Sigmoid colon (tissue), 7 donors: ENCODE data around the gene METRNL. TPM values are rescaled to one million over a fixed set of nuclear protein-coding genes. Genes with fewer than 3 reads are reported as not detected.

ENCODE experiments used
- DNase-seq: peaks from one replicate; pipeline ENCODE4 v3.0.0-alpha.2; 2019
- H3K27ac ChIP-seq, 4 donors: fragments of 200-600 bp; sonication (generic); one replicate each; pipeline ENCODE4 v1.5.1; 2016 to 2019; ENCODE audit warnings: mild to moderate bottlenecking in 1 of 4
- H3K27me3 ChIP-seq, 3 donors: fragments of 200-600 bp; sonication (generic); one replicate each; pipeline ENCODE4 v1.5.1; 2019; ENCODE audit warnings: mild to moderate bottlenecking in 1 of 3
- H3K36me3 ChIP-seq, 4 donors: fragments of 200-600 bp; sonication (generic); one replicate each; pipeline ENCODE4 v1.5.1; 2016 to 2019
- H3K4me1 ChIP-seq, 4 donors: fragments of 200-600 bp; sonication (generic); one replicate each; pipeline ENCODE4 v1.5.1; 2017 to 2019
- H3K4me3 ChIP-seq, 4 donors: fragments of 200-600 bp; sonication (generic); one replicate each; pipeline ENCODE4 v1.5.1; 2017 to 2019; ENCODE audit warnings: mild to moderate bottlenecking in 2 of 4, moderate library complexity in 1 of 4
- H3K9me3 ChIP-seq, 4 donors: fragments of 200-600 bp in 3 of 4; sonication (generic) in 3 of 4; one replicate each; pipeline versions ENCODE4 v1.5.1 to v1.6.1; 2013 to 2019
- EP300 ChIP-seq, 4 donors: sonication (generic); formaldehyde crosslinking; IDR thresholded peaks; one replicate each; pipeline ENCODE4 v1.6.1; 2017; ENCODE audit warnings: antibody characterized with exemption in 4 of 4
- POLR2A ChIP-seq, 2 donors: fragments of 450-650 bp; IDR thresholded peaks; one replicate each; pipeline ENCODE4 v1.6.1; 2016; ENCODE audit warnings: antibody characterized with exemption in 2 of 2, mild to moderate bottlenecking in 2 of 2, moderate library complexity in 2 of 2
- POLR2AphosphoS5 ChIP-seq, 4 donors: sonication (generic); formaldehyde crosslinking; IDR thresholded peaks; one replicate each; pipeline ENCODE4 v1.6.1; 2017; ENCODE audit warnings: antibody characterized with exemption in 4 of 4
- WGBS, 2 donors: extraction: QIAGEN DNeasy Blood & Tissue Kit; methylation state at CpG; one replicate each; pipeline ENCODE4 v1.1.7; 2013; 5-methylcytosine and 5-hydroxymethylcytosine counted together
- intact Hi-C: fragments of 100-400 bp; cut with DNase I; formaldehyde crosslinking; loops from one replicate; pipeline ENCODE4 v1.15.1; 2023
- polyA plus RNA-seq, 3 donors: library from polyadenylated mRNA; stranded (reverse); fragments of 200-250 nt; gene quantifications; one replicate each; pipeline ENCODE4 v1.2.3, GENCODE V29; 2013
- total RNA-seq, 4 donors: library from RNA; depleted of rRNA; stranded (reverse); fragments of >200 nt; gene quantifications; one replicate each; pipeline ENCODE4 v1.1.0, GENCODE V29; 2016
- TF ChIP-seq, protein P1 (sequence below), 4 experiments: fragments of 450-650 bp in 3 of 4; fragments of 200-600 bp in 1 of 4; IDR thresholded peaks; one replicate each; pipeline ENCODE4 v1.5.1; 2016 to 2019; ENCODE audit warnings: antibody characterized with exemption in 4 of 4, mild to moderate bottlenecking in 3 of 4, moderate library complexity in 2 of 4
- donor health status: healthy with polysubstance abuse.
- donor health status: Bipolar disorder and iron deficiency.
- donor health status: healthy.

METRNL gene
- total and polyA plus RNA-seq, 7 donors: 26.8 to 116 (median 53.6) TPM

- 79 to 83% methylated on average over 35 of the region's 35 CpGs for WGBS, 2 donors
- intact Hi-C loops: no loop called here
- no peak for DNase-seq
- H3K27ac ChIP-seq: no peak overlapping the region
- H3K9me3 ChIP-seq: no peaks in the 10 kb centered on the region
- no peaks in the 10 kb centered on the region for H3K27me3 ChIP-seq
- H3K36me3 ChIP-seq: no peaks in the 10 kb centered on the region
- no peaks in the 10 kb centered on the region for H3K4me1 ChIP-seq
- no peak overlapping the region for H3K4me3 ChIP-seq
- TF ChIP-seq, protein P1, sequence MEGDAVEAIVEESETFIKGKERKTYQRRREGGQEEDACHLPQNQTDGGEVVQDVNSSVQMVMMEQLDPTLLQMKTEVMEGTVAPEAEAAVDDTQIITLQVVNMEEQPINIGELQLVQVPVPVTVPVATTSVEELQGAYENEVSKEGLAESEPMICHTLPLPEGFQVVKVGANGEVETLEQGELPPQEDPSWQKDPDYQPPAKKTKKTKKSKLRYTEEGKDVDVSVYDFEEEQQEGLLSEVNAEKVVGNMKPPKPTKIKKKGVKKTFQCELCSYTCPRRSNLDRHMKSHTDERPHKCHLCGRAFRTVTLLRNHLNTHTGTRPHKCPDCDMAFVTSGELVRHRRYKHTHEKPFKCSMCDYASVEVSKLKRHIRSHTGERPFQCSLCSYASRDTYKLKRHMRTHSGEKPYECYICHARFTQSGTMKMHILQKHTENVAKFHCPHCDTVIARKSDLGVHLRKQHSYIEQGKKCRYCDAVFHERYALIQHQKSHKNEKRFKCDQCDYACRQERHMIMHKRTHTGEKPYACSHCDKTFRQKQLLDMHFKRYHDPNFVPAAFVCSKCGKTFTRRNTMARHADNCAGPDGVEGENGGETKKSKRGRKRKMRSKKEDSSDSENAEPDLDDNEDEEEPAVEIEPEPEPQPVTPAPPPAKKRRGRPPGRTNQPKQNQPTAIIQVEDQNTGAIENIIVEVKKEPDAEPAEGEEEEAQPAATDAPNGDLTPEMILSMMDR (IDR thresholded peaks at IDR 0.05): no peak
- TF ChIP-seq POLR2A (IDR thresholded peaks at IDR 0.05) (no peak), POLR2AphosphoS5 (IDR thresholded peaks at IDR 0.05) (no peak), EP300 (IDR thresholded peaks at IDR 0.05) (no peak)
These were observed 9.3 kb upstream of the METRNL start for GRCh38 chr17:83069931-83070742.

DNA sequence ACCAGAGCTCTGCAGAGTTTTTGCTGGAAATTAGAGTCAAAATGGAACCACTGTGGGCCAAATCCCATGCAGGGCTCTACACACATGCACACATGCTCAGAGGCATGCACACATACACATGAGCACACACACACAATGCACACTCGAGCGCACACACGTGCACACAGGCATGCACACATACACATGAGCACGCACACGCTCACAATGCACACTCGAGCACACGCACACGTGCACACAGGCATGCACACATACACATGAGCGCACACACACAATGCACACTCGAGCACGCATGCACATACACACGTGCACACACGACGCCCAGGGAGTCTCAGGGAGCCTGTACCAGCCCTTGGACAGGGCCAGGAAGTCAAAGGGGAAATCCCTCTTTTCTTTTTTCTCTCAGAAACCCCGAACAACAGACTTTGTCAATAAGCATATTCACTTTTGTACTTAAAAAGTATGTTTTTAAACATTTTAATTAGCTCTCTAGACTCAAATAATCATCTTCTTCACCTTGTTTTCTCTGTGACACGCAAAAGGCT lies 8.5 kb upstream of the METRNL start:
- H3K4me3 ChIP-seq: no peak overlapping the region
- WGBS, 2 donors: 88 to 90% methylated on average over 16 of the region's 16 CpGs
- intact Hi-C loops: no loop called here
- H3K9me3 ChIP-seq: no peaks in the 10 kb centered on the region
- H3K27me3 ChIP-seq: no peaks in the 10 kb centered on the region
- no peaks in the 10 kb centered on the region for H3K4me1 ChIP-seq
- no peaks in the 10 kb centered on the region for H3K36me3 ChIP-seq
- TF ChIP-seq EP300 (IDR thresholded peaks at IDR 0.05) (no peak), POLR2A (IDR thresholded peaks at IDR 0.05) (no peak), POLR2AphosphoS5 (IDR thresholded peaks at IDR 0.05) (no peak)
- TF ChIP-seq, protein P1 (IDR thresholded peaks at IDR 0.05): no peak
- DNase-seq: no peak
- H3K27ac ChIP-seq: no peak overlapping the region

GRCh38 chr17:83071365-83071764 lies 8.0 kb upstream of the METRNL start:
- Histone ChIP-seq H3K4me1 (no peaks in the 10 kb centered on the region), H3K4me3 (no peak overlapping the region), H3K27ac (no peak overlapping the region), H3K36me3 (no peaks in the 10 kb centered on the region), H3K9me3 (no peaks in the 10 kb centered on the region), H3K27me3 (no peaks in the 10 kb centered on the region)
- intact Hi-C loops: no loop called here
- no peak for TF ChIP-seq POLR2A (IDR thresholded peaks at IDR 0.05)
- TF ChIP-seq, protein P1 (IDR thresholded peaks at IDR 0.05): no peak
- no peak for TF ChIP-seq EP300 (IDR thresholded peaks at IDR 0.05)
- no peak for TF ChIP-seq POLR2AphosphoS5 (IDR thresholded peaks at IDR 0.05)
- DNase-seq: no peak
- WGBS, 2 donors: 90% methylated on average over 12 of the region's 12 CpGs

- no peak for DNase-seq
- Histone ChIP-seq H3K4me1 (no peaks in the 10 kb centered on the region), H3K9me3 (no peaks in the 10 kb centered on the region), H3K36me3 (no peaks in the 10 kb centered on the region), H3K4me3 (no peak overlapping the region), H3K27me3 (no peaks in the 10 kb centered on the region), H3K27ac (no peak overlapping the region)
- intact Hi-C loops: no loop called here
- WGBS, 2 donors: 63 to 75% methylated on average over 10 of the region's 10 CpGs
- no peak for TF ChIP-seq POLR2AphosphoS5 (IDR thresholded peaks at IDR 0.05)
- TF ChIP-seq EP300 (IDR thresholded peaks at IDR 0.05): no peak
- no peak for TF ChIP-seq POLR2A (IDR thresholded peaks at IDR 0.05)
- TF ChIP-seq, protein P1 (IDR thresholded peaks at IDR 0.05): no peak
These were observed 7.3 kb upstream of the METRNL start for GRCh38 chr17:83071966-83072562.
